ENCODE measurements around the gene PRR35.

PRR35 gene

DNA sequence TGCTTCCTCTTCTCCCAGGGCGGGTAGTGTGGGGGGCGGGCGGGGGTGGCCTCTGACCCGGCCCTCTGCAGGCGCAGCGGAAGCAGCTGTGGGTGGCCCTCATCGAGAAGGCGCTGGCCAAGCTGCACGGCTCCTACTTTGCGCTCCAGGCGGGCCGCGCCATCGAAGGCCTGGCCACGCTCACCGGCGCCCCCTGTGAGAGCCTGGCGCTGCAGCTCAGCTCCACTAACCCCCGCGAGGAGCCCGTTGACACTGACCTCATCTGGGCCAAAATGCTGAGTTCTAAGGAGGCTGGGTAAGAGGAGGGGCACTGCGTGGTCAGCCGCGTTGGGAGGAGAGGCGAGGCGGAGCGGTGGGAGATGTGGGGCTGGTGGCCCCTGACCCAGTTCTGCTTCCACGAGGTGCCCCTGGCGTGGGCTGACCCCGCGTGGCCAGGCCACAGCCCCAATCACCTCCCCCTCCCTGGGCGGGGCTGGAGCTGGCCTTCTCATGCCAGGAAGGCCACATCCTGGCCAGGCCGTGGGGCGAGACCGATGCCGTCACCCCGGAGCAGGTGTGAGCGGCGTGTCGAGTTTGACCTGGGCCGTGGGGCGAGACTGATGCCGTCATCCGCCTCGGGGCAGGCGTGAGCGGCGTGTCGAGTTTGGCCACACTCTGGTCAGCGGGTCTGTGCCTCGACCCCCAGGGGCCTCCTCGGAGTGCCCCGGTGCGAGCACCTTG, 10.5 kb upstream of the PRR35 start:
- DNase-seq (ENCODE audit: low read depth) = no peak

- no peak for DNase-seq (ENCODE audit: low read depth)
Observed at GRCh38 chr16:551210-551609, 9.0 kb upstream of the PRR35 start.

DNA sequence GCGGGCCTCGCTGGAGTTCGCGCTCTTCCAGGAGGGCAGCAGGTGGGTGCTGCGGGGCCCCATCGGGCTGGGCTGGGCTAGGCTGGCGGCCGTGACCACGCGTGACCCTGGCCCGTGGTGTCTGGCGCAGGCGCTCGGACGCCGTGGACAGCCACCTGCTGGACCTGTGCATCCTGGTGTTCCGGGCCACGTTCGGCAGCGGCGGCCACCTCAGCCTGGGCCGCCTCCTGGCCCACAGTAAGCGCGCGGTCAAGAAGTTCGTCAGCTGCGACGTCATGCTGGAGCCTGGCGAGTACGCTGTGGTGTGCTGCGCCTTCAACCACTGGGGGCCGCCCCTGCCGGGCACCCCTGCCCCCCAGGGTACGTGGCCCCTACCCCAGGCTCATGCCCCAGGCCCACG, 8.0 kb upstream of the PRR35 start:
- no peak for DNase-seq (ENCODE audit: low read depth)

DNA sequence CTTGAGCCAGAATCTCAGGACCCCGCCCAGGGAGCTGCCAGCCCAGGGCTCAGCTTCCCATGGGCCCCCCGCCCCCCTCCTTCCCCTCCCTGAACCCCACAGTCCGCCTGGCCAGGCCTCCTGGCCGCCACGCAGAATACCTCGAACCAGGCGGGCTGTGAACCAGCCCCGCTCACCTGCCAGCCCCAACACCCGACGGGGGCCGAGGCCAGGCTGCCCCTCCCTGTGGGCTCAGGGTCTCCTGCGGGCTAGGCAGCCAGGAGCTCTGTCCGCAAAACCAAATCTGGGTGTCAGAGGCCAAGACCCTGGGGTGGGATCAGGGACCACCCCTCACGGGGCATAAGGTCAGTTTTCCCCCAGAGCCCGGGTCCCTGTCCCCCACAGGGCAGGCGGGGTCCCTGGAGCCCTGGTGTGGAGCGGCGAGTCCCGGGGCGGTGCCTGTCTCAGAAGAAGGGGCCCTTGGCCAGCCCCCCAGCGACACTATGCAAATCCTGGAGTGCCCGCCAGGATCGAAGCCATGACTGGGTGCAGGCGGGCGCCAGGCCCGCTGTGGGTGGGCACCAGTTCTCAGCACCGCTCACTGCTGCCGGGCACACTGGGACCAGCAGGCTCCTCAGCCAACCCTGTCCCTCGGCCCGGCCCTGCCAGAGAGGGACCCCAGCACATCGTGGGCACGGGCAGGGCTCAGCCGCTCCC, 6.4 kb upstream of the PRR35 start:
- DNase-seq (ENCODE audit: low read depth) = no peak

DNA sequence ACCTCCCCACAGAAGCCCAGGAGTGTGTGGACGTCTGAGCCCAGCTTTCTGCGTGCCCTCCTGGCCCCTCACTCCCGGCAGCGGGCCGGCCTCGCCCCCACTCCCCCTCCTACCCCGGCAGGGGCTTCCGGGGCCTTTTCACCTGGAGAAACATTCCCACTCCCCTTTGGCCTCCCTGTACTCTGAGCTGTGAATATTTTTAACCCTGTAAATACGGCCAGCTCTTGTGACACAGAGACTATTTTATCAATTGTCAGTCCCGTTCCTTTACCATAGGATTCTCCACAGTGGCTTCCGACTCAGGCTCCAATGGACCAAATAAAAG, 5.9 kb upstream of the PRR35 start:
- DNase-seq (ENCODE audit: low read depth) = no peak

DNA sequence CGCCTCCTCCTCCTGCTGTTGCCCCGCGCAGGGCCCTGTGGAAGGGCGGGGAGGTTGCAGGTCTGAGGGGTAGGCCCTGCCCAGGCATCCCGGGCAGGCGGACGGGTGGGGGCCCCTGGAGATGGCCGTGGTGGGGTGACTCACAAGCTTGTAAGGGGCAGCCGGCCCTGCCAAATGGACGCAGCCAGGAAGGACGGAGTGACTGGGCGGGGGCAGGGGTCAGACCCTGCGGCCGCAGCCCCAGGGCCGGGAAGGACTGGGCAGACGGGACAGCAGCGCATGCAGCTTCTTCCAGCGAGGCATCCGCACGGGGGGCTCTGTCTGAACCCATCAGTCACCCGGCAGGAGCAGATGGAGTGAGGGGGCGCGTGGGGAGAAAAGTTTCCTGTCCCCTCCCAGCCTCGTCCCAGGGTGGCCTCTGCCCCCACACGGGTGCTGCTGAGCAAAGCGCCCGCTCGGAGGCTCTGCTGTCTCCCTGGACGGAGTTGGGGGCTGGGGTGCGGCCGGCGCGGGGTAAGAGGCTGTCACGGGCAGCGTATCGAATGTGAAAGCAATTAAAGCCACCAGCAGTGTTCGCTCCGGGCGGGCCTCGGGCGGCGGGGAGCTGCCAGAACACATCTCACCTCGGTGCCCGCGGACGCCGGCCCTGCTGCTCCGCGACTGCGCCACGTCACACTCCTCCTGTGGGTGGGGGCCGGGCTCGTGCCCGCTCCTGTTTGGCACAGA, 5.4 kb upstream of the PRR35 start:
- no peak for DNase-seq (ENCODE audit: low read depth)

GRCh38 chr16:555528-556473, 4.4 kb upstream of the PRR35 start:
- DNase-seq (ENCODE audit: low read depth) = no peak

- DNase-seq (ENCODE audit: low read depth) = no peak
Observed at GRCh38 chr16:556474-557173, 3.6 kb upstream of the PRR35 start.

GRCh38 chr16:557463-558297, 2.5 kb upstream of the PRR35 start:
- DNase-seq (ENCODE audit: low read depth) = no peak

GRCh38 chr16:558298-559020, 1.7 kb upstream of the PRR35 start:
- DNase-seq (ENCODE audit: low read depth) = no peak

- no peak for DNase-seq (ENCODE audit: low read depth)
Observed at GRCh38 chr16:559021-559380, 1.2 kb upstream of the PRR35 start.

DNA sequence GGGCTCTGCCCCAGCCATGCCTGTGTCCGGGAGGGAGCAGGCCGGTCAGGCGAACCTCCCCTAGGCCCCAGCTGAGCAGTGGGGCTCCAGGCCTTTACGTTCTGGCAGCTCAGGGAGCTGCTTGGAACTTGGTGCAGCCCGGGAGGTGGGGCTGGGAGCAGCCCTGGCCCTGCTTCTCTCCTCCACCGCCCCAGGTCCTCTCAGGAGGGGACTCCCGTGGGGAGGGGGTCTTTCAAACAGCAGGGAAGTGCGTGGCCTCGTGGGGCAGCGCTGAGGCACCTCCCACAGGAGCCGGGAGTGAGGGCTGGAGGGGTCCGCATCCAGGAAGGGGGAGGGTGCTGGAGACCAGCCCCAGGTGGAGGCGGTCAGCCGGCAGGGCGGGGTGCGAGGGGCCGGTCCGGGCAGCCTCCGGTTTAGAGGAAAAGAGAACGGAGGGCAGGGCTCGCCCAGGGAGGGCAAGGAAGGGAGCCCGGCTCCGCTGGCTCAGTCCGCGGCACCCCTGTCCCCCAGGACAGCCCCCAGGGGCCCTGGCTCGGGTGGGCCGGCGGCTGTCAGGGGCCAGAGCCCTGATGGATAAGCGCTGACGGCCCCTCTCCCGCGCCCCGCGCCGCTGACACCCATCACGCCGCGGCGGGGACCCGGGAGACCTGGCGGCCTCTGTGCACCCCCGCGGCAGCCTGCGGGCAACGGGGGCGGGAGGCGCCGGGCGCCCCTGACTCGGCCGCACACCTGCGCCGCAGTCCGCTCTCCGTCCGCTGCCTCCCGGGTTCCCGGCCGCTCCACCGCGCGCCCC, 587 bp upstream of the PRR35 start:
- DNase-seq (ENCODE audit: low read depth) = no peak

- DNase-seq (ENCODE audit: low read depth) = no peak
Observed at GRCh38 chr16:560701-561412, 663 bp downstream of the PRR35 start.

DNA sequence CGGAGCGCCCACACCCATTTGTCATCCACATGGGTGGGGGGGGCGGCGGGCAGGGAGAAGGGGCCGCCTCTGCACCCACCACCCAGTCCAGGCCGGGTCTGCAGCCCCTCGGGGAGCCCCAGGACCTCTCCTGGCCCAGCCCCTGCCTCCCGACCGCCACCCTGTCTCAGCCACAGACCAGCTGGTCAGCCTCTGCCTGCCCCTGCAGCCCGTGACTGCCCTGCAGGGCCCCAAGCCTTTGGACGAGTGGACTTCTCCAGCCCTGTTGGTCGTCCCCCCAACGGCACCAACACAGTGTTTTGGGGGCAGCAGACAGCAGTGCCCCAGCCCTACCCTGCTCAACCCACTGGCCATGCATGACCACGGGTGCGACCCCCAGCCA, 1.2 kb downstream of the PRR35 start:
- DNase-seq (ENCODE audit: low read depth) = no peak

- DNase-seq (ENCODE audit: low read depth) = no peak
Observed at GRCh38 chr16:561957-562938, 2.1 kb downstream of the PRR35 start.

- no peak for DNase-seq (ENCODE audit: low read depth)
Observed at GRCh38 chr16:563072-563644, 3.0 kb downstream of the PRR35 start.
